HG02840 (cell line): ENCODE results near the gene API5.
"Not testable (repeated sequence)": the region's sequence is repeated elsewhere in the genome, so short reads cannot be mapped to it uniquely, and the experiment has no call there.

Experiments used
- ATAC-seq: cut with Tn5 transposase; IDR thresholded peaks from one replicate; pipeline ENCODE4 v1.9.1; 2021; ENCODE audit warnings: mild to moderate bottlenecking, moderate library complexity, moderate number of reproducible peaks; ENCODE audit not compliant: unreplicated experiment, low FRiP score

The API5 gene

GRCh38 chr11:43311791-43312607, at the start of gene API5:
Gene API5, plus strand, starts transcription at chr11:43311996. Its CDS starts 132 bp downstream, at chr11:43312128.
- peak; percentile 99 for ATAC-seq

- no peak for ATAC-seq
Observed at GRCh38 chr11:43267856-43268580, 43.8 kb upstream of the API5 start.

DNA sequence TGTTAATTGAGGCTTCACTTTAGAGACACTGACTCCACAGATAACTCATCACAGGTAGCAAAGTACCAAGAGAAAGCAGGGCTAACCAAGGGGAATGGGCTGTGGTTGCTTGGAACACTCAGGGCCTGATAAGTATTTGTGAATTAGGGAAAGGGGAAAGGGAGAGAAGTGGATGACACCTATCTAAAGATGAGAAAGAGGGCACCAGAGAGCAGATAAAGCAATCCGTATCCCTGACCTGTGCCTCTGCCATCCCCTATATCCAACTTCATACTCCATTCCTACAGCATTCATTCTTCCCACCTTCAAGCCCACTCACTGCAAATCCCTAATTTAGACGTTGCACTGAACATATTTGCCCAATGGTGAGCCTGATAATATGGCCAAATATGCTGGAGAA, 43.0 kb upstream of the API5 start:
- no peak for ATAC-seq

- no peak for ATAC-seq
Observed at GRCh38 chr11:43269254-43269918, 42.4 kb upstream of the API5 start.

DNA sequence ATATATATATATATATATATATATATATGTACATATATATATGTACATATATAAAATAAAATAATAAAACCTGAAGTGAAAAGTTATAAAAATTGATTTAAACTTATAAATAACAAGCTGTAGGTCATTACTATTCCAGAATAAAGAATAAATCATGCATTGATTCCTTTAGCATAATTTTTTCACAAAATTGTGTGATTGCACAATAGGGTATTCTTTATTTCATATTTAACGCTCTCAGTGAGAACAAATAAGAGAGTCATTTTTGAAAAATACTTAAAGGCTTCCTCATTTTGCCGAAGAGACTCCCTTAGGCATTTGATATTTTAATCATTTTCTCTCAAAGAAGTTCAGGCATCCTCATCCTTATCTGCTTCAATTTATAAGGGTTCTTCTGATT, 41.3 kb upstream of the API5 start:
- ATAC-seq = no peak

GRCh38 chr11:43278193-43278956, 33.4 kb upstream of the API5 start:
- no peak for ATAC-seq

GRCh38 chr11:43282607-43283440, 29.0 kb upstream of the API5 start:
- ATAC-seq = no peak

- no peak for ATAC-seq
Observed at GRCh38 chr11:43285826-43286225, 26.0 kb upstream of the API5 start.

- no peak for ATAC-seq
Observed at GRCh38 chr11:43289368-43289767, 22.4 kb upstream of the API5 start.

- ATAC-seq = no peak
Observed at GRCh38 chr11:43298397-43298796, 13.4 kb upstream of the API5 start.

GRCh38 chr11:43315966-43316365, 4.2 kb downstream of the API5 start:
- no peak for ATAC-seq

DNA sequence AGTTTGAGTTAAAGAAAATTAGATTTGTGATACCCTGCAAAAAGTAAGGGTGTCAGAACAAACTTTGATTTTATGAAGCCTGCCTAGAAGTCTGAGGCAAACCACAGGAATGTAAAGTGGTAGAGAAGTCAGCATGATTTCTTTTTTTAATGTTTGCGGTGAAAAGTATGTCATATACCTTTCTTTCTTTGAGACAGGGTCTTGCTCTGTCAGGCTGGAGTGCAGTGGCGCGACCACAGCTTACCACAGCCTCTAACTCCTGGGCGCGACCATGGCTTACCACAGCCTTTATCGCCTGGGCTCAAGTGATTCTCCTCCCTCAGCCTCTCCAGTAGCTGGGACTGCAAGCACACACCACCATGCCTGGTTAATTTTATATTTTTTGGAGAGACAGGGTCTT, 4.7 kb downstream of the API5 start:
- no peak for ATAC-seq

DNA sequence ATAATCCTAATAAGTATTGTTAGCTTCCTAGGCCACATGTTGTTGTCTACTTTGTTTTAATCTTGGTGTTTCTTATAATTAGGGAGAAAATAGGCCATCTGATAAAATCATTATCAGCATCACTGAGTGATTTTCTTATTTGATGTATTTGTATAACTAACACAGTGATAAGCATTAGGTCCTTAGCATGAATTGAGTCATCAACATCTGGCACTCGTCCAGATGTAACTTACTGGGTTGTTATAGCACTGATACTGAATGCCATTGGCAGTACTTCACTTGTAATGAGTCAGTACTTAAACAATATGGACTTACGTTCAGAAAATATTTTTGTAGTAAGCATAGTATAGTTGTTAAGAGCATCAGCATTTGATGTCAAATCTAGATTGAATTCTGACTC, 16.2 kb downstream of the API5 start:
- ATAC-seq = no peak

DNA sequence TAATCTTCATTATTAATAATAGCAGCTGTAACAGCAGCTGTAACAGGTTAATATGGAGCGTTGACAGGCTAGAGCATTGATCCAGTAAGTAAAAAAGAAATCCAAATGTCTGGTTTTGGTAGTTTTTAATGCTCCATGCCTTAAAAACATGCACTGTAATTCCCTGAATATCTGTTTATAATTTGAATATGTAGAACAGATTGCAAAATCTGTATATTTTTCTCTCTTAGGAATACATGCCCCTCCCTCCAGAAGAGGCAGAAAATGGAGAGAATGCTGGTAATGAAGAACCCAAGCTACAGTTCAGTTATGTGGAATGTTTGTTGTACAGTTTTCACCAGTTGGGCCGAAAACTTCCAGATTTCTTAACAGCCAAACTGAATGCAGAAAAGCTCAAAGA, 16.7 kb downstream of the API5 start:
- no peak for ATAC-seq

GRCh38 chr11:43341159-43341558, 29.4 kb downstream of the API5 start:
- no peak for ATAC-seq

DNA sequence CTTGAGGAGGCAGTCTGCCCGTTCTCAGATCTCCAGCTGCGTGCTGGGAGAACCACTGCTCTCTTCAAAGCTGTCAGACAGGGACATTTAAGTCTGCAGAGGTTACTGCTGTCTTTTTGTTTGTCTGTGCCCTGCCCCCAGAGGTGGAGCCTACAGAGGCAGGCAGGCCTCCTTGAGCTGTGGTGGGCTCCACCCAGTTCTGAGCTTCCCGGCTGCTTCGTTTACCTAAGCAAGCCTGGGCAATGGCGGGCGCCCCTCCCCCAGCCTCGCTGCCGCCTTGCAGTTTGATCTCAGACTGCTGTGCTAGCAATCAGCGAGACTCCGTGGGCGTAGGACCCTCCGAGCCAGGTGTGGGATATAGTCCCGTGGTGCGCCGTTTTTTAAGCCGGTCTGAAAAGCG, 39.6 kb downstream of the API5 start:
- not testable (repeated sequence) for ATAC-seq

DNA sequence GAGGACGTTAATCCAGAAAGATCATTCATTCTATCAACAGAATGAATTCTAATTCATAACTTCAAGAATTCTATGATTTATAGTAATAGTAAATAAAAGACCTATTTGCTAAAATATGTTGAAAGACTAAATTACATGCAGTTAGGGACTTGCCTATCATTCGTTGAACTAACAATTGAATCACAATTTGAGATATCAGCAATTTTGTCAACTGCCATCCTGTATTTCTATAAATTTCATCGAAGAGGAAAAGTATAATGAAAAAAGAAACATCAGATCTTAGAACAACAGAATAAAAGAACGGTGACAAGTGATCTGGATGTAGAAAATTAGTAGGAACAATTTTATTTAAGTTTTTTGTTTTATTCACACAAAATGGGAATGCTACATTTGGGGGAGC, 42.5 kb downstream of the API5 start:
- no peak for ATAC-seq

GRCh38 chr11:43356336-43356735, 44.5 kb downstream of the API5 start:
- no peak for ATAC-seq

GRCh38 chr11:43358279-43358800, 46.5 kb downstream of the API5 start:
- no peak for ATAC-seq
